Measurements from ENCODE around the gene TRMT112. TPM values are rescaled to one million over a fixed set of nuclear protein-coding genes. Genes with fewer than 3 reads are reported as not detected.

TRMT112 gene
- total and polyA plus RNA-seq, 2 of the 8 experiments (the other 6 are each of a cell fraction or from before 2014, with no cell fraction given) = 300 to 650 TPM

DNA sequence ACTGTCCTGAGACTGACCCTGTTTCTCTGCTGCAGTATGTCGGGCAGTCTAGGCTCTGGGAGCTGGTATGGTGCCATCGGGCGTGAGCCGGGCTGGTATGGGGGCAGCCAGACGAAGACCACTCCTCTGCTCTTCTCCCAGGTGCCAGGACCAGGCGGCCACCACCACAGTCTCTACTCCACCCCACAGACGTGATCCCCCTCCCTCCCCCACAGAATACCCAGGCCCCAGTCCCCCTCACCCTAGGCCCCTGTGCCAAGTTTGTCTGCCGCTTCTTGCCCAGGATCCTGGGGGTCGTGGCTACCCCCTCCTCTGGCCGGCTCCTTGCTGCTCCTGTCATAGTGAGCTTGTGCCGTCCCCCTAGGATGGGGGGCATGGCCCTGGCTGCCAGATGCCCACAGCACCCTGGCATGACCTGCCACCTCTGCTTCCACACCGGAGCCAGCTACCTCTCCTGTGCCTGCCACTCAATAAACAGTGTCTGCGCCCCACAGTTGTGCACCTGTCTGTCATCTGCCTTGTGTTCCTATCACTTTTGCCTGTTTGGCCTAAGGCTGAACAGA, 28.3 kb downstream of the TRMT112 start:
- Histone ChIP-seq H2BK12ac (ENCODE audit: low read depth, low read length) (no peak overlapping the region), H3K23me2 (ENCODE audit: low read depth, low read length) (peaks cover 15% of the 10 kb centered on the region; the same call in 1 of the 2 replicates), H3K9ac (replicated peaks in 1 of 4; ENCODE audit: extremely low read depth in 1 of 4, low read depth in 3 of 4, low read length in 3 of 4) (no peak overlapping the region), H3K14ac (ENCODE audit: insufficient read length) (no peak overlapping the region), H2AK5ac (ENCODE audit: low read depth, low read length) (no peak overlapping the region), H2AFZ (ENCODE audit: low read length) (no peak overlapping the region), H3K79me1 (ENCODE audit: low read depth, low read length) (no peaks in the 10 kb centered on the region), H3K9me3 (ENCODE audit: insufficient read depth in 2 of 2, low read depth in 1 of 2, low read length in 1 of 2) (no peaks in the 10 kb centered on the region), H3K23ac (ENCODE audit: insufficient read length) (no peak overlapping the region), H3K27me3 (replicated peaks in 1 of 4; ENCODE audit: control insufficient read depth in 3 of 4, extremely low read depth in 1 of 4, insufficient read depth in 3 of 4, low read length in 3 of 4) (peaks cover 40 to 51% (median 49%) of the 10 kb centered on the region in 4 experiments), H3K4me1 (replicated peaks in 1 of 4; ENCODE audit: control insufficient read depth in 3 of 4, insufficient read depth in 4 of 4, low read length in 3 of 4) (peaks cover 0 to 12% (median 6%) of the 10 kb centered on the region in 4 experiments; a peak in 5 of 7 replicates), H4K91ac (replicated peaks; ENCODE audit: insufficient read length, low read length) (no peak overlapping the region), H4K20me1 (replicated peaks in 1 of 2; ENCODE audit: control insufficient read depth in 1 of 2, insufficient read depth in 2 of 2, low read length in 2 of 2) (peaks cover 5 to 17% of the 10 kb centered on the region in 2 experiments), H3K4me2 (ENCODE audit: insufficient read depth in 1 of 2, low read depth in 2 of 2, low read length in 2 of 2) (no peak overlapping the region), H3K4me3 (ENCODE audit: extremely low read depth in 1 of 4, insufficient read depth in 2 of 4, low read depth in 3 of 4, low read length in 4 of 4) (no peak overlapping the region), H4K5ac (ENCODE audit: insufficient read length, low read depth, low read length) (no peak overlapping the region), H4K8ac (ENCODE audit: extremely low read depth, insufficient read depth, low read length) (no peak overlapping the region), H3K36me3 (ENCODE audit: control insufficient read depth in 2 of 4, insufficient read depth in 4 of 4, low read length in 3 of 4) (peaks cover 0 to 9% (median 0%) of the 10 kb centered on the region in 4 experiments; a peak in 1 of 8 replicates), H3K4ac (replicated peaks; ENCODE audit: insufficient read length, low read depth, low read length) (no peak overlapping the region), H2BK15ac (ENCODE audit: low read length) (no peak overlapping the region), H2BK120ac (replicated peaks; ENCODE audit: low read depth, low read length) (no peak overlapping the region), H3K18ac (ENCODE audit: extremely low read depth, low read length) (no peak overlapping the region), H3K56ac (replicated peaks; ENCODE audit: insufficient read length, low read depth, low read length) (no peak overlapping the region), H3K27ac (ENCODE audit: low read depth, low read length) (no peak overlapping the region), H3K79me2 (ENCODE audit: control insufficient read depth in 1 of 2, insufficient read depth in 2 of 2, low read length in 2 of 2) (no peaks in the 10 kb centered on the region), H2BK20ac (ENCODE audit: low read length) (no peak overlapping the region), H2BK5ac (ENCODE audit: low read depth, low read length) (no peak overlapping the region)
- FAIRE-seq (no peak), DNase-seq (ENCODE audit: low read depth in 1 of 2, low spot score in 2 of 2) (no peak)
- ChIA-PET POLR2A (ENCODE audit: partially characterized antibody) (interaction anchor here (0.6 to 2.8 kb wide), 6 partner anchors 9 to 45 kb away, joined by 3 to 10 read pairs (median 4); no protein-coding TSS in a partner anchor), CTCF (ENCODE audit: partially characterized antibody) (interaction anchor here (1.1 to 11.4 kb wide), 6 partner anchors 14 to 66 kb away, joined by 3 to 134 read pairs (median 6); partner anchors contain the start of genes CATSPERZ and ESRRA)
- 87% methylated on average over 12 of the region's 13 CpGs; no CpG with 5 or more reads in 1 of the 2 experiments for WGBS, 2 experiments (ENCODE audit: extremely low coverage in 1 of 2, insufficient coverage in 1 of 2, insufficient read length in 1 of 2, insufficient replicate concordance in 2 of 2, low coverage in 1 of 2, low lambda C conversion rate in 2 of 2, missing lambda C conversion rate in 1 of 2)
- TF ChIP-seq CHD2 (IDR thresholded peaks at IDR 0.05; ENCODE audit: low read length) (no peak), RFX5 (IDR thresholded peaks at IDR 0.05; ENCODE audit: borderline replicate concordance, low read depth, low read length) (no peak), CREB1 (IDR thresholded peaks at IDR 0.05) (no peak), TCF12 (IDR thresholded peaks at IDR 0.05; ENCODE audit: low read depth, low read length) (no peak), SP1 (IDR thresholded peaks at IDR 0.05; ENCODE audit: low read depth, low read length) (no peak), CTCF (IDR thresholded peaks at IDR 0.05; ENCODE audit: control extremely low read depth in 1 of 3, insufficient read depth in 1 of 3, low read depth in 1 of 3, low read length in 3 of 3) (no peak), POLR2A (IDR thresholded peaks at IDR 0.05; ENCODE audit: control extremely low read depth in 1 of 2, low read depth in 2 of 2, low read length in 2 of 2) (no peak), RXRA (IDR thresholded peaks at IDR 0.05; ENCODE audit: insufficient read depth, low read depth, low read length) (no peak), EZH2 (IDR thresholded peaks at IDR 0.05; ENCODE audit: low read depth, low read length, severe bottlenecking) (no peak), ZNF274 (IDR thresholded peaks at IDR 0.05; ENCODE audit: borderline replicate concordance, extremely low read depth, low read length) (no peak), CBX5 (IDR thresholded peaks at IDR 0.05; ENCODE audit: low read depth, low read length) (no peak), HDAC6 (IDR thresholded peaks at IDR 0.05; ENCODE audit: low read depth, low read length) (no peak)
